SU-DHL-6 (cell line): Measurements from ENCODE around the gene CWC27.

Source experiments
- H2AFZ ChIP-seq: fragments of 200-600 bp; sonication (generic); 2 replicates; pipeline ENCODE4 v1.6.1; 2014; ENCODE audit warnings: low read depth, mild to moderate bottlenecking, moderate library complexity, mixed read lengths, antibody characterized with exemption, low read length; ENCODE audit not compliant: severe bottlenecking
- H3F3A ChIP-seq: fragments of 200-600 bp; shearing (Covaris generic); 2 replicates; pipeline ENCODE4 v1.6.0; 2016; ENCODE audit warnings: antibody characterized with exemption, mild to moderate bottlenecking; ENCODE audit not compliant: insufficient read depth
- H3K27ac ChIP-seq: fragments of 200-600 bp; sonication (generic); 2 replicates; pipeline ENCODE4 v1.5.1; 2016; ENCODE audit warnings: low read depth, mild to moderate bottlenecking, low read length, moderate library complexity, mixed read lengths
- H3K27me3 ChIP-seq: fragments of 200-600 bp; sonication (generic), shearing (Covaris generic); 2 replicates; pipeline ENCODE4 v1.6.0; 2014; ENCODE audit warnings: mild to moderate bottlenecking, low read length
- H3K36me3 ChIP-seq: fragments of 200-600 bp; sonication (generic); 2 replicates; pipeline ENCODE4 v1.6.1; 2014; ENCODE audit warnings: mild to moderate bottlenecking, low read length, mixed read lengths
- H3K4me2 ChIP-seq: fragments of 300-600, 200-600 bp; shearing (Covaris generic), sonication (generic); 2 replicates; pipeline ENCODE4 v1.6.0; 2014; ENCODE audit warnings: low read length, low read depth, mild to moderate bottlenecking; ENCODE audit not compliant: poor library complexity, severe bottlenecking
- H3K4me3 ChIP-seq: fragments of 200-600 bp; sonication (generic); 2 replicates; pipeline ENCODE4 v1.5.1; 2014; ENCODE audit warnings: antibody characterized with exemption, low read length, mild to moderate bottlenecking, mixed read lengths; ENCODE audit not compliant: insufficient read depth, poor library complexity, severe bottlenecking
- H3K79me2 ChIP-seq: fragments of 200-600 bp; sonication (generic); 2 replicates; pipeline ENCODE4 v1.6.1; 2014; ENCODE audit warnings: mild to moderate bottlenecking, low read length, moderate library complexity; ENCODE audit not compliant: insufficient read depth
- H3K9ac ChIP-seq: fragments of 200-600 bp; sonication (generic); 2 replicates; pipeline ENCODE4 v1.7.0; 2014; ENCODE audit warnings: mild to moderate bottlenecking, low read length
- H3K9me2 ChIP-seq: fragments of 200-600 bp; sonication (generic); replicated peaks from 2 replicates; pipeline ENCODE4 v1.6.1; 2014; ENCODE audit warnings: low read length; ENCODE audit not compliant: insufficient read depth
- H3K9me3 ChIP-seq: fragments of 200-600 bp; sonication (generic); 2 replicates; pipeline ENCODE4 v1.6.1; 2014; ENCODE audit warnings: low read length, mixed read lengths; ENCODE audit not compliant: insufficient read depth
- H4K20me1 ChIP-seq: fragments of 200-600 bp; sonication (generic); 2 replicates; pipeline ENCODE4 v1.6.1; 2014; ENCODE audit warnings: low read depth, mild to moderate bottlenecking, antibody characterized with exemption, low read length, moderate library complexity, mixed read lengths
- EZH2phosphoT487 ChIP-seq: fragments of 200-600 bp; sonication (generic), shearing (Covaris generic); conservative IDR thresholded peaks from 2 replicates; pipeline ENCODE4 v1.6.1; 2018; ENCODE audit warnings: mild to moderate bottlenecking, antibody characterized with exemption, low read length, moderate library complexity, mixed read lengths
- TF ChIP-seq, protein P1 (sequence below): fragments of 200-600 bp; sonication (generic); IDR thresholded peaks from one replicate; pipeline ENCODE4 v1.5.1; 2017; ENCODE audit warnings: antibody characterized with exemption, mild to moderate bottlenecking, low read length, moderate library complexity; ENCODE audit not compliant: insufficient read depth, poor library complexity, severe bottlenecking

Gene CWC27

DNA sequence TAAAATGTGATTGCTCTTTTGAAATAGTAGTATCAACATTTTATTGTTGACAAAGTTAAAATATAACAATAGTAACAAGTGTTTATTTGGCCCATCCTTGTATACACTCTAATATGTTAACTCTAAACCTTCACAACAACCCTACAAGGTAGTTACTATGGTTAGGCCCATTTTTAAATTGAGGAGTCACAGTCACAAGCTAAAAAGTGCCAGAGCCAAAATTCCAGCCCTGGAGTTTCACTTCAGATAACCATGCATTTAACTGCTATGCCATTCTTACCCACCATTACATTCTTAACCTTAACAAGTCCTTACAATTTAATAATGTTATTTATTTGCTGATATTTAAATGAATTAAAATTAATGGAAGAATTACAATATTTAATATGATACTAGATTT is 91.2 kb downstream of the CWC27 start:
- no peak overlapping the region for H3K4me3 ChIP-seq
- H3K27ac ChIP-seq = no peak overlapping the region
- H3K9me3 ChIP-seq = no peaks in the 10 kb centered on the region
- no peaks in the 10 kb centered on the region for H3K9me2 ChIP-seq
- H3K9ac ChIP-seq = no peak overlapping the region
- no peaks in the 10 kb centered on the region for H3K36me3 ChIP-seq
- no peaks in the 10 kb centered on the region for H3K79me2 ChIP-seq
- H3K4me2 ChIP-seq = no peak overlapping the region
- no peaks in the 10 kb centered on the region for H3K27me3 ChIP-seq
- no peaks in the 10 kb centered on the region for H4K20me1 ChIP-seq
- no peak for TF ChIP-seq EZH2phosphoT487
- no peak overlapping the region for H2AFZ ChIP-seq
- H3F3A ChIP-seq = no peaks in the 10 kb centered on the region

DNA sequence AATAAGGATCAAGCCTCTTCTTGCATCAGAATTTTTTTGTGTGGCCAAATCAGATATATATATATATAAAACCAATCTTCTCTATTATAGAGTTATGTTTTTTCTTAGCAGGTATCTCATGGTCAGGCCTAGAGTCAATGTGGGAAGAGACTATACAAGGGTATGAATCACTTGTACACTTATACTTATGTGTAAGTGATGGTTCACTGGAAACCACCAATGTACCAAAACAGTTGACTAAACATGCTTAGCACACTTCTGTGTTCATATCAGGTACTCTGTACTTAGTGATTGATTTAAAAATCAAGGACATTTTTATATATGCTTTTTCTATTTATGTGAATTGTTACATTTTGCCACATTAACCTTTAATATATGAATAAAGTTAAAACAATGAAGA is 92.6 kb downstream of the CWC27 start:
- no peaks in the 10 kb centered on the region for H3K27me3 ChIP-seq
- H3K9me3 ChIP-seq = no peaks in the 10 kb centered on the region
- H3K9me2 ChIP-seq = no peaks in the 10 kb centered on the region
- no peaks in the 10 kb centered on the region for H4K20me1 ChIP-seq
- H3K9ac ChIP-seq = no peak overlapping the region
- H3K36me3 ChIP-seq = no peaks in the 10 kb centered on the region
- H3K4me2 ChIP-seq = no peak overlapping the region
- H3K27ac ChIP-seq = no peak overlapping the region
- H3K4me3 ChIP-seq = no peak overlapping the region
- H2AFZ ChIP-seq = no peak overlapping the region
- H3K79me2 ChIP-seq = no peaks in the 10 kb centered on the region
- no peaks in the 10 kb centered on the region for H3F3A ChIP-seq
- no peak for TF ChIP-seq EZH2phosphoT487
- TF ChIP-seq, protein P1, sequence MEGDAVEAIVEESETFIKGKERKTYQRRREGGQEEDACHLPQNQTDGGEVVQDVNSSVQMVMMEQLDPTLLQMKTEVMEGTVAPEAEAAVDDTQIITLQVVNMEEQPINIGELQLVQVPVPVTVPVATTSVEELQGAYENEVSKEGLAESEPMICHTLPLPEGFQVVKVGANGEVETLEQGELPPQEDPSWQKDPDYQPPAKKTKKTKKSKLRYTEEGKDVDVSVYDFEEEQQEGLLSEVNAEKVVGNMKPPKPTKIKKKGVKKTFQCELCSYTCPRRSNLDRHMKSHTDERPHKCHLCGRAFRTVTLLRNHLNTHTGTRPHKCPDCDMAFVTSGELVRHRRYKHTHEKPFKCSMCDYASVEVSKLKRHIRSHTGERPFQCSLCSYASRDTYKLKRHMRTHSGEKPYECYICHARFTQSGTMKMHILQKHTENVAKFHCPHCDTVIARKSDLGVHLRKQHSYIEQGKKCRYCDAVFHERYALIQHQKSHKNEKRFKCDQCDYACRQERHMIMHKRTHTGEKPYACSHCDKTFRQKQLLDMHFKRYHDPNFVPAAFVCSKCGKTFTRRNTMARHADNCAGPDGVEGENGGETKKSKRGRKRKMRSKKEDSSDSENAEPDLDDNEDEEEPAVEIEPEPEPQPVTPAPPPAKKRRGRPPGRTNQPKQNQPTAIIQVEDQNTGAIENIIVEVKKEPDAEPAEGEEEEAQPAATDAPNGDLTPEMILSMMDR = no peak

DNA sequence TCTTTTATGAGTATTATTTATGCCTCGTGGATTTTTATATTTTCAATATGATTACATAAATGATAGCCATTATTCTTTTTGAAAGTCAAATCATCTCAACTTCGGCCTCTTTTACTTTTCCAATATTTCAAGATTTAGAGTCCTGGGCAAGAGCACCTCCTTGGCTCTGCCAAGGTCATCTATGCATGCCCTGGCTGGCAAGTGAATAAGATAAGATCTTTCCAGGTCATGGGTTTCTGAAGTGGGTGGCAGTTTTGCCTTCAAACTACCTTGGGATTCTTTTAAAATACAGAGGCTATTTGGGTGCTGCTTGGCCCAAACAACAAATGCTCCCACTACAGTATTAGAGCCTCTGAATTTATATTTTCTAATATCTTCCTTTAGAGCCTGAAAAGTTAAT is 95.4 kb downstream of the CWC27 start:
- no peak for TF ChIP-seq EZH2phosphoT487
- TF ChIP-seq, protein P1 = no peak
- H3K36me3 ChIP-seq = no peaks in the 10 kb centered on the region

DNA sequence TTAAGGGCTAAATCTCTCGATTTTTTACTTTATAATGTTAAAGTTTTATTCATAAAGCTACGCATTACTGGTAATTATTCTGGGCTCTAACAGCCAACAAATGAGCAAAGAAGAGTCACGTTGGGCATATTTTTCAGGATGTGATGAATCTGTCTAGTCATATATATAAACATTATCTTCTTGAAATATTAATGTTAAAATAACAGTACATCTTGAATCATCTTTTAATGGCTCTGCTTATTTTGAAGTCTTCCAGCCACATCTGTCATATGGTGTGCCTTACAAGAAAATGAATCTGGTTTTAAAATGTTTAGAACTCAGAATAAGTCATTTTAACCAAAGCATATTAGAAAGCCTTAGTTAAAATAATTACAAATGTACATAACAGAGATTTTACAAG is 96.9 kb downstream of the CWC27 start:
- Histone ChIP-seq H3F3A (no peaks in the 10 kb centered on the region), H3K9me2 (no peaks in the 10 kb centered on the region), H2AFZ (no peak overlapping the region), H3K4me3 (no peak overlapping the region), H3K36me3 (no peaks in the 10 kb centered on the region), H3K27ac (no peak overlapping the region), H3K9me3 (no peaks in the 10 kb centered on the region), H3K9ac (no peak overlapping the region), H3K79me2 (no peaks in the 10 kb centered on the region), H3K27me3 (no peaks in the 10 kb centered on the region), H4K20me1 (no peaks in the 10 kb centered on the region), H3K4me2 (no peak overlapping the region)
- no peak for TF ChIP-seq EZH2phosphoT487
- TF ChIP-seq, protein P1 = no peak

More for the DNA sequence above, 95.4 kb downstream of the CWC27 start:
- H3K9me3 ChIP-seq = no peaks in the 10 kb centered on the region
- no peaks in the 10 kb centered on the region for H3K79me2 ChIP-seq
- no peak overlapping the region for H3K4me3 ChIP-seq
- H3K9me2 ChIP-seq = no peaks in the 10 kb centered on the region
- H3K27me3 ChIP-seq = no peaks in the 10 kb centered on the region
- H3F3A ChIP-seq = no peaks in the 10 kb centered on the region
- H3K9ac ChIP-seq = no peak overlapping the region
- H4K20me1 ChIP-seq = no peaks in the 10 kb centered on the region
- H3K4me2 ChIP-seq = no peak overlapping the region
- H3K27ac ChIP-seq = no peak overlapping the region
- no peak overlapping the region for H2AFZ ChIP-seq
